Fibroblast of the aortic adventitia (primary cell): ENCODE data around the gene PLB1. TPM values are rescaled to one million over a fixed set of nuclear protein-coding genes. Genes with fewer than 3 reads are reported as not detected.

Experiments
- DNase-seq: peaks from one replicate; pipeline ENCODE4 v3.0.0-alpha.2; 2010; ENCODE audit warnings: low read depth
- H3K4me3 ChIP-seq: 2 replicates; pipeline ENCODE4 v1.5.1; 2011; ENCODE audit warnings: low read depth, mild to moderate bottlenecking, control low read depth, low read length, moderate library complexity
- CTCF ChIP-seq: IDR thresholded peaks from 2 replicates; pipeline ENCODE4 v1.5.1; 2011; ENCODE audit warnings: mild to moderate bottlenecking, low read length, control low read depth, inconsistent platforms; ENCODE audit not compliant: insufficient read depth
- total RNA-seq: library from RNA; depleted of rRNA; stranded (reverse); fragments of >200 nt; gene quantifications from 2 replicates; pipeline ENCODE4 v1.2.3, GENCODE V29; 2012; ENCODE audit warnings: low replicate concordance

Gene PLB1
- total RNA-seq, 1 donor = 2.7 TPM

- DNase-seq = no peak
- TF ChIP-seq CTCF = no peak
Measured at GRCh38 chr2:28487258-28487657, 8.6 kb upstream of the PLB1 start.

GRCh38 chr2:28488083-28488830 is 7.6 kb upstream of the PLB1 start:
- no peak for DNase-seq
- TF ChIP-seq CTCF = no peak
- no peak overlapping the region for H3K4me3 ChIP-seq

More at GRCh38 chr2:28487258-28487657, 8.6 kb upstream of the PLB1 start:
- no peak overlapping the region for H3K4me3 ChIP-seq

- peak; percentile 8 for DNase-seq
- no peak overlapping the region for H3K4me3 ChIP-seq
- no peak for TF ChIP-seq CTCF
Measured at GRCh38 chr2:28488858-28489575, 6.8 kb upstream of the PLB1 start.

GRCh38 chr2:28490558-28490957 is 5.3 kb upstream of the PLB1 start:
- DNase-seq = no peak
- H3K4me3 ChIP-seq = no peak overlapping the region
- TF ChIP-seq CTCF = no peak

- DNase-seq = no peak
- TF ChIP-seq CTCF = no peak
- no peak overlapping the region for H3K4me3 ChIP-seq
Measured at GRCh38 chr2:28492282-28492681, 3.6 kb upstream of the PLB1 start.

GRCh38 chr2:28493636-28494035 is 2.2 kb upstream of the PLB1 start:
- H3K4me3 ChIP-seq = no peak overlapping the region
- DNase-seq = no peak
- TF ChIP-seq CTCF = no peak
